Measurements from ENCODE around the gene SUSD1.

The SUSD1 gene

DNA sequence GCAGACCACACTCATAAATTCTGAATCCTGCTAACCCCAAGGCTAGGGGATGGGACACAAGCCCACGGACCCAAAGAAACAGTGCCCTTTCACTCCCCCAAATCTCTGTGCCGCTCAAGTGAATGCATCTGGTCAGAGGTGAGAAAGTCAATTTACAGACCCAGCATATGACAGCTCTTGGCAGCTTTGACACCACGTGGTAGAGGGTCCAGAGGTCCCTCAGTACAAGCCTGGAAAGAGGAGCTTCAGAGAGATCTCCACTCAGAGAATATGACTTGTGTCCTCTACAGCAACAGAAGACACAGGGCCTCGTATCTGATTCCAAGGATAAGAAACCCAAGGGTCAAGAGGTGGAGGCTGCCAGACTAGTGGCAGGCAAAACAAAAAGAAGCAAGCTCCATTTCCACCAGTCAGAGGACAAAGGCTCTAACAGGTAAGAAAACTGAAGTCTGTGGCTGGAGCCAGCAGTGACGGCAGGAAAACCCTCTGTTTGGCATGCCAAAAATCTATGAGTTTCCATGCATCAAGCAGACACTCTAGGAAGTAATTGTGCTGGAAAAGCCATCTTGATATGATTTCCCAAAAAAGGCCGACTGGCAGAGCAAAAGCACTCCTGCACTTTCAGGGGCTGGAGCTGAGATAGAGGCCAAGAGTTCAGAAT is 139.8 kb downstream of the SUSD1 start:
- no peak for DNase-seq

DNA sequence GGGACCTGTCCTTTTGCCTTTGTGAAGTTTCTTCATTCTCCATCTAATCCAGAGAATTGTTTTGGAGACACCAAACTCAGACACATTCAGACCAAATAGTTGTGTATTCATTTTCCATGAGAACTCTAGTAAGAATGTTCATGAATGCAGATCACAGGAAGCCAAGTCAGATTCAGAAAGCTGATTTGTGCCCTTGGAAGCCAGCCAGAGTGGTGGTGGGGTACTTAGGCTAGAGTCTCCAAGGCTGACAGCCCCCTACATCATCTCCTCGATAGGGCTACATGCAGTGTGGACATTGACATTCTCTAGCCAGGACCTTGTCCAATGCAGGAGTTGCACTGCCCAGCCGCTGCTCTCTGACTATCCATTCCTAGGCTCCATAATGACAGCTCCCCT is 140.9 kb downstream of the SUSD1 start:
- DNase-seq = no peak

DNA sequence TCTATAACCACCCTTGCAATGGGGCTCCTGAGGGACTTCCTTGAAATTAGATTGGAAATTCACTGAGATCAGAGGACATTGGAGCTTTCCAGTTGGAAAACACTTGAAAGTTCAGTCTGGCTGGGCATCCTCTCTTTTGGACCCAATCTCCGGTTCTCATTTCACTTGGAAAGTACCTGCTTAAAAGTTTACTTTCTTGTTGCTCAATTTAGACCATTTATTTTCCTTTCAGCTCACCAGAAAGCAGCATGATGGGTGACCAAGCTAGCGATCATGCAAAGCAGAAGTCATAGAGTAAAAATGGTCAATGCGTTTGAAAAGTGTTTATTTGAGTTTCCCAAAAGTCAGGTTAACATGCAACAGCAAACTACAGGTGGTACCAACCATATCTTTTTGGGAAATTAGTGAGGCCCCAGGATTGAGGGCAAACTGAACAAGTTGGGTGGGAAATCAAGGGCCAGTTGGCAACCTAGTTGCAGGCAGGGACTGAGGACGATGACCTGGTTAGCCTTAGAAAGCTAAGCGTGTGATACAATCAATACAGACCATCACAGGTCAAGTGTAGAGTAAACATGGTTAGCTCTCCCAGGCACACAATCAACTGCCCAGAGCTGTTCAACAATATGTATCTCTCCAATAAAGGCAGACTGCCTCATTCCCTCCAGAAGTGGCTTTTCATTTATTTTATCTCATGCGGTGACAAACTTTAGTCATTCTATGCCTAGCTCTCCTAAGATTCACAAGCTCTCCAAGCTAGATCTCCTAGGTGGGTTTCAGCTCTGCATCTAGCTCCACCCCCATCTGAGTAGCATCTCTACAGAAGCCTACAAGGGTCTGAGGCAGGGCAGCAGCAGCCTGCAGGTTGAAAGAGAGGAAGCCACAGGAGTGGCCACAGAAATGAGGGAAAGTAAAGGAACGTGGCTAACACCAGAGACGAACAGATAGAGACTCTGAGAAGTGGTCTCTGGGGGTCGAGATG is 141.6 kb downstream of the SUSD1 start:
- no peak for DNase-seq

DNA sequence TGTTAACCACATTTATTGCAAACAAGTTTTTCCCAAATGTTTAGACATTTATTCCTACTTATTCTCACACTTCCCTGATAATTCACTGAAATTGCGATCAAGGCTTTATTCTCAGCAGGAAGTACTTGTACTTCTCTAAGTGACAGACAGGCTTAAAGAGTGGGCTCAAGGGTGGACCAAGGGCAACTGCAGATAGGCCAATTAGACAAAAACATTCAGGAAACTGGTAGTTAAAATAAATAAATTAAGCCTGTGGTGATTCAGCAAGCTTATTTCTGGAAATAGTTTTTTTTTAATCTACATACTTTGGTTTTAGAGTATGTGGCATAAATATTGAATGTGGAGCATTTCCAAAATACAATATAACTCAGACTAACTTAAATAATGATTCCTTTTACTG is 142.4 kb downstream of the SUSD1 start:
- no peak for DNase-seq

DNA sequence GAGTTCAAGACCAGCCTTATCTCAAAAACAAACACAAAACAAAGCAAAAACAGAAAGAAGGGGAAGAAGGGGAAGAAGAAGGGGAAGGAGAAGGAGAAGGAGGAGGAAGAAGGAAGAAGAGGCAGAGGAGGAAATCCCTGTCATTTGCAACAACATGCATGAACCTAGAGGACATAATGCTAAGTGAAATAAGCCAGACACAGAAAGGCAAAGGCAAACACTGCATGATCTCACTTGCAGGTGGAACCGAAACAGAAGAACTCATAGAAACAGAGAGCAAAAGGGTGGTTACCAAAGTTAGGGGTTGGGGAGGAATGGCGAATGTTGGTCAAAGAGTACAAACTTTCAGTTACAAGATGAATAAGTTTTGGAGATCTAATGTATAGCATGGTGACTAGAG is 143.1 kb downstream of the SUSD1 start:
- no peak for DNase-seq

DNA sequence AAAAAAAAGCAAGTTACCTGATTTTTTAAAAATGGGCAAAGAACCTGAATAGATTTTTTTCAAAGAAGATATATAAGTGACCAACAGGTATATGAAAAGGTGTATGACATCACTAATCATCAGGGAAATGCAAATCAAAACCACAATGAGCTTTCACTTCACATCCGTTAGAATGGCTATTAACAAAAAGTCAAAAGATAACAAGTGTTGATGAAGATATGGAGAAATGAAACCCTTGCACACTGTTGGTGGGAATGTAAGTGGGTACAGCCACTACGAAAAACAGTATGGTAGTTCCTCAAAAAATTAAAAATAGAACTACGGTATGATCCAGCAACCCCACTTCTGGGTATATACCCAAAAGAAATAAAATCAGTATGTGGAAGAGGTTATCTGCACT is 143.7 kb downstream of the SUSD1 start:
- DNase-seq = no peak

DNA sequence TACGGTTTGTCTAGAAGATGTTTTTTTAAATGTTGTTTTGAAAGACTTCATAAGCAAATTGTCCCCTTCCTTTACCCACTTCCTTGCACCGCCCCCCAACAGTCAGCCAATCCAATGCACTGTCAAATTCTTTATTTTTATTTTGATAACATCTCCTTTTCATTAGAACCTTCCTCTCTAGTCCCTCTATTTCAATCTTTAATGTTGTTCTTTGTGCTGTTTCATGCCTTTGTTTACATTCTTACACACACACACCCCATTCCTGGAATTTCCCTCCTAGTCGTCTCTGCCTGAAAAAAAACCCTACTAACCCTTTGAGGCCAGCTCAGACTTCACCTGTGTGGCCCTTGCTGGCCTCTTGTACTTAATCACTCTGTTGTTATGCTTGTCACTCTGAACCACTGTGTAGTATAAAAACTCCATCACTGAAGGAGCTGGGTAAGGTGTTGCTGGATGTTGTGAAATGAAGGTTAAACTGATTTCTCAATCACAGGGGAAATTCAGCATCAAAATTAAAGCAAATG is 145.1 kb downstream of the SUSD1 start:
- DNase-seq = no peak

DNA sequence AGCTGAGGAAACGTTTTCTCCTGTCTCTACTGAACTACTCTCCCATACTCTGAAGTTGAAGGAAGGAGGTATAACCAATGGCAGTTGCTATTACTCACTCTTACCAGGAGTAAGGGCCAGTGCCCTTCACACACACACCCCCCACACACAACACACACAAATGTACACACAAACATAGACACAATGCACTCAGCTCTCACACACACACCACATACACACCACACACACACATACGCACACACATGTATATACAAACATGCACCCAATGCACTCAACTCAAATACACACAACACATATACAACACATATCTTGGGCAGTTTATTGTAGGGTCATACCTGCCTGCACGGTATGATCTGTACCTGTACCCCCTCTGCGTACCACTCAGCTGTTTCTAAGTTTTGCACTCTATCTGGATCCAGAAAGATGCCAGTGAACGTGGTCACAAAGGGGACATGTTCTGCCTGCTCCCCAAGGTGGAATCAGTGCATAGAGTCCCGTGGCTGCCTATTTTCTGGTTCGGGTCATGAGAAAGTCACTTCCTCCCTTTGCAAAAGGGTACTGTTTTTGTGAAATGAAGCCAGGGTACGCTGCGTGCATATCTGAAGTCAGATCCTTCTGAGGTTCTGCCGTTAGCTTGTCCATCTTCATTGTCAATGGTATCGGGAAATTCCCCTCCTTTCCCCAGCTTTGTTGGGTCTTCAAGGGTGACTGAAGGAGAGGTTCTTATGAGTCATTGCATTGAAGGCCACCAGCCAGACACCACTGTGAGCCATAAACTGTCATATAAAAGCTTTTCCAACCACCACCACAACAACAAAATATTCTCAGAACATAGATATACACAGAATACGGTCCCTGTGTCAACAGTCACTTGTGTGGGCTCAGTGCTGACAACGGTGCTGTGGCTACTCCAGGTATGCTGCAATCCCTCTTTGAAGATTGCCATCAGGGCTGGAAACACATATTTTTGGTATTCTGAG is 146.6 kb downstream of the SUSD1 start:
- DNase-seq = no peak

DNA sequence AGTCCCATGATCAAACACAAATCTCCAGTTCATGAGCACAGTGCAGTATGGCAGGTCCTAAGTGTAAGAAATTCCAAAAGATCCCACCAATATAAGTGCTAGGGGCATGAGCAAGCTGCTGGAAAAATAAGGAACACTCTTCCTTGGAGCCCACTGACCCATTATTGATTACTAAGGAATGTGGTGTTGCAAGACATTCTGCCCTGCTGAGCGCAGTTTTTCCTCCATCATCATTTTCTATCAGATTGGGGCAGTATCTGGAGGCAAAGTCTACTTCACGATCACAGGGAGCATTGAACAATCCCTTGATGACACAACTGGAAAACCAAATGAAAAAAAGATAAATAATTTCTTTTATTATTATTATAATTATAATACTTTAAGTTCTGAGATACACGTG is 149.2 kb downstream of the SUSD1 start:
- DNase-seq = no peak

DNA sequence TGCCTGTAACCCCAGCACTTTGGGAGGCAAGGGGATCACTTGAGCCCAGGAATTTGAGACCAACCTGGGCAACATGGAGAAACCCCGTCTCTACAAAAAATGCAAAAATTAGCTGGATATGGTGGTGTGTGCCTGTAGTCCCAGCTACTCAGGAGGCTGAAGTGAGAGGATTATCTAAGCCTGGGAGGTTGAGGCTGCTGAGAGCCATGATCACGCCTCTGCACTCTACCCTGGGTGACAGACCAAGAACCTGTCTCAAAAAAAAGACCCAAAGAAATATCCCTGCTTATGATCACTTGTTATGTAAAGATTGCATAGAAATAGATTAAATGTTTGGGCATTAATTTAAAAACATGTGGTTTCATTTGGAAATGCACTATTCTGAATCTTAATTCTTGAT is 153.4 kb downstream of the SUSD1 start:
- no peak for DNase-seq

DNA sequence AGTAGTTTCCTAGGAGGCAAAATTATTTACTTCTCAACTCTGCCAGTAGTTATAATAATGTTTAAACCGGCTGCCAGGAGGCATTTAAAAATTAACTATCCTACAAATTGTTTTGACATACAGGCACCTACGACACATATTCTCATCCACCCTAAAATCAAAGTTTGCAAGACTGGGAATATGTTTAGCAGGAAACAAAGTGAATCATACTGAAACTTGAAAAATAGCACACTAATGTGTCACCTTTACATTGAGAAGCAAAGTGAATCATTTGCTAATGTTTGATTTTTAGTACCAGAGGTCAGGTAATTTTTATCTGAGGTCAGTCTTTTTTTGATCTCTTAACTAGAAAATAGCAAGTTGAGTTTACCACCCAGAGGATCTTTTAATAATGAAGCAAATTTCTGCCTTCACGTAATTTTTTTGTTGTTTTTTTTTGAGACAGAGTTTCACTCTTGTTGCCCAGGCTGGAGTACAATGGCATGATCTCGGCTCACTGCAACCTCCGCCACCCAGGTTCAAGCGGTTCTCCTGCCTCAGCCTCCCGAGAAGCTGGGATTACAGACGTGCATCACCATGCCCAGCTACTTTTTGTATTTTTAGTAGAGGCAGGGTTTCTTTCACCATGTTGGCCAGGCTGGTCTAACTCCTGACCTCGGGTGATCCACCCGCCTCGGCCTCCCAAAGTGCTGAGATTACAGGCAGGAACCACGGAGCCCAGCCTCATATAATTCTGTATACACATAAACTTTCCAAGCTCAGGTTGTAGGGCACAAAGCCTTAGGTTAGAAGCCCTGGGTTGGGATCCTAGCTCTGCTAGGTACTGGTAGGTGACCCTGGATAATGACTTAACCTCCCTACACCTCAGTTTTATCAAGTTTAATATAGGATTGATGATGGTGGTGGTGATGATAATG is 154.2 kb downstream of the SUSD1 start:
- DNase-seq = no peak

DNA sequence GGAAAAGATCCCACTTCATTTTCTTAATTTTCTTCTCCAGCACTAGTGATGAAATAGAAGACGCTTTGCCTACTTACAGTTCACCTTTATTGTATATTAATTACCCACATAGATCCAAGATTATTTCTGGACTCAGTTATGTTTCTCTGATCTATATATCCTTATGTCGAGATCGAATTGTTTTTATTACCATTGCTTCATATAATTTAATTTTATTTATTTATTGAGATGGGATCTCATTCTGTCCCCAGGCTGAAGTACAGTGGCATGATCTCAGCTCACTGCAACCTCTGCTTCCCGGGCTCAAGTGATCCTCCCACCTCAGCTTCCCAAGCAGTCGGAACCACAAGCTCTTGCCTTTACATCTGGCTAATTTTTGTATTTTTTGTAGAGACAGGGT is 157.2 kb downstream of the SUSD1 start:
- no peak for DNase-seq

DNA sequence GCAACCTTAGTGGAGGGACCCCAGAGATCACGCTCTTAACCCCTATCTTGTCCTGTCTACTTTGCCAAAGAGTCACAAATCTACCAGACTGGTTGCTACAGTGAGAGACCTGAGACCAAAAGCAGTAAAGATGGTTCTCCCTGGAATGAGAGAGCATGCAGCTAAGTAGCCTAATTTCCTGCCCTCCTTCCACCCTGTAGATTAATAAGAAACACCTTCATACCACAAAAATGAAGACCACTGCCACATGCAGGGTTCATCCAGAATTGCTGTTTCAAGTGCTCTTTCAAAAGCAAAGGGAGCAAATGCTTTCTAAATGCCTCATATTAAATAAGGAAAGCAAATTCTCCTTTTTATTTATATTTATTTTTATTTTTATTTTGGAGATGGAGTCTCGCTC is 159.4 kb downstream of the SUSD1 start:
- DNase-seq = no peak

DNA sequence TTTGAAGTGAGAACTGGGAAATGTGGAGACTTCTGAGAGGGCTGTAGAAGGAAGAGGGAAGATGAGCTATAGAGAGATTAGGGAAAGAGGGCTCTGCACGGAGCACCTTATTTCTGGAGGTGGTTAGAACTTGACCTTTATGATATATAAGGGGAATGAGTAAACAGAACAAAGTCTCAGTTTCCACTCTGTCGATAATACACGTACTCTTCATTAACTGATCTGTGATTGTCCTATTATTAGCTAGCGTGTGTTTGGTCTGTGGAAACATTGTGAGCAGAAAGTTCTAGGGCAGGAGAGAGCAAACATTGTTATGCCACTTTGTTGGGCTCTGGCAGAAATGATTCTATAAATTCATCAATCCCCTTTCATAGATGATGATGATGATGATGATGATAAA is 159.9 kb downstream of the SUSD1 start:
- DNase-seq = no peak

DNA sequence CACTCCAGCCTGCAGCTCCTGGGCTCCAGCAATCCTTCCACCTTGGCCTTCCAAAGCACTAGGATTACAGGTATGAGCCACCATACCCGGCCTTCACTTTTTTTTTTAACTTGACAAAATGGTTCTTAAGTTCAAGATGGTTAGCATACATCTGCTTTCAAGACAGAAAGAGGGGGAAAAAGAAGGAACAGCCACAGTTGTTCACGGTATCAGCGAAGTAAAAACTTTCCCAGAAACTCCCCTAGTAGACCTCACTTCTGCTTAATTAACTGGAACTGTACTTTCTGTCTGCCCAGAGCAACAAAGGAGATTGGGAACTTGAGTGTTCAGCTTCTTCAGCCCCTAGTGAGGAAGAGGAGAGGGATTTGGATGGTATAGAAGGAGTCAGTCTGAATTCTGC is 161.8 kb downstream of the SUSD1 start:
- no peak for DNase-seq

DNA sequence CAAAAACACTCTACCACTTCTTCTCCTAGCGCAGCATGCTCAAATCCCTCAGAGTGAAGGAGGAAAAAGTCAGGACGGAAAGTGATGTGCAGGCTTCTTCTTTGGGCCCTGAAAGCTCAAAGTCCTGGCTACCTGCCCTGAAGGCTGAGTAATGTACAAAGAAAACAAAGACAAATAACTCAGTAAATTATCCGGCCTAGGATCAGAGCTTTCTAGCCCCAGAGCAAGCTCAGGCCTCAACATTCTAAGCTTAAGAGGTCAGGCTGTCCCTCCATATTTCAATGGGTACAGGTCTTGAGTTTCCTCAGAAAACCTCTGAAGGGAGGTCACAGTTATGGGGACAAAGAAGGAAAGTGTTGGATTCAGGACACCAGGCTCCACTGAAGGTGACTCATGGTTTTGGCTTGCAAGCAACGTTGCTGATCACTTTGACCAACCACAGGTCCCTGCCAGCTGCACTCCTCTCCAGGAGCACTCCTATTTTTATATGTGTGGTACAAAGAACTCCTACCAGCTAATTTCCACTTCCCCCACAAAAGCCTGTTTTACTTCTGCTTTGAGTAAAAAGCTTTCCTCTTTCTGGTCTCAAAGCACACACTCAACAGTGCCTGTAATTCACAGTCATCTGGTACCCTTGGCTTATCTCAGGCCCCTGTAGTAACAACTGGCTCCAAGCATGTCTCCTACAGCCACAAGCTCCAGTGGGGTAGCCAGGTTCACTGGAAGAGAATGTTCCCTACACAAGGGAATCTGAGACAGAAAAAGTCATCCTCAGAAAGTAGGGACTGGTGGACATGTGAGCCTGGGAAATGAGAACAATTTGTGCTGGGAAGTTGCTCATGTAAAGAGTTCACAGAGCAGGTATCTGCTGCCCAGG is 162.8 kb downstream of the SUSD1 start:
- DNase-seq = no peak

DNA sequence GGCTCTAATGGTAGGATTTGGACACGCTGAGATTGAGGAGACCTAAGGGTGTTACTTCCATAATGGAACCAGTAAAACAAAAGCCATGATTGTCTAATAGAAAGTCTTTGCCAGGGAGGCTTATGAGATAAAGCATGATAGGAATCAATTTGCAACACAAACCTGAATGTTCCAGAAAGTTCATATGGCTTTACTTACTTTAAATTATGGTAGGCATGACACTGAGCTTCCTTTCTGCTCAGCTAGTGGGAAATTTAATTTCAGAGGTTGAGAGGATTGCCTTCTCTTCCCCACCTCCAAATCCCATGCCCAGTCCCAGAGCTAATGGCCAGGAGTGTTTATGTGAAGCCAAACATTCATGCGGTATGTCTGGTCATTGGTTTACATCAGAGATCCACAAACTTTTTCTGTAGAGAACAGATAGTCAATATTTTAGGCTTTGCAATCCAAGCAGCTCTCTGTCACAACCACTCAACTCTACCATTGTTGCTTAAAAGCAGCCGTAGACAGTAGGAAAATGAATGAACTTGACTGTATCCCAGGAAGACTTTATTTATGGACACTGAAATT is 164.0 kb downstream of the SUSD1 start:
- DNase-seq = no peak

DNA sequence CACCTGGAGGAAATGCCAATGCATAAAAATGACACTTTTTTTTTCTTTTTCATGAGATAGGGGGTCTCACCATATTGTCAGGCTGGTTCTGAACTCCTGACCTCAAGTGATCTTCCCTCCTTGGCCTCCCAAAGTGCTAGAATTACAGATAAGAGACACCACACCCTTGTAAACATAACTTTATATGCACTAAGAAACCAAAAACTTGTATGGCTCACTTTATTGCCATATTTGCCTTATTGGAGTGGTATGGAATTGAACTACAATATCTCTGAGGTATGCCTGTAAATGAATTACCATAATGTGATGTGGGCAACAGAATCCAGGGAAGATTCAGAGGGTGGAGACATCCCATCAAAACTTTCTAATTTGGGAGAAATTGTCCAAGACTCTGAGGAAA is 164.6 kb downstream of the SUSD1 start:
- no peak for DNase-seq

DNA sequence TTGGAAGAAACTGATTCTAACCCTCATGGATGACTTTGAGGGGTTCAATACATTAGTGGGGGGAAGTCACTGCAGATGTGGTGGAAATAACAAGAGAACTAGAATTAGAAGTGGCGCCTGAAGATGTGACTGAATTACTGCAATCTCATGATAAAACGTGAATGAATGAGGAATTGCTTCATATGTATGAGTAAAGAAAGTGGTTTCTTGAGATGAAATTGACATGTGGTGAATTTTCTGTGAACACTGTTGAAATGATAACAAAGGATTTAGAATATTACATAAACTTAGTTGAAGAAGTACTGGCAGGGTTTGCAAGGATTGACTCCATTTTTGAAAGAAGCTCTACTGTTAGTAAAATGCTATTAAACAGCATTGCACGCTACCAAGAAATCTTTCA is 165.4 kb downstream of the SUSD1 start:
- DNase-seq = no peak

DNA sequence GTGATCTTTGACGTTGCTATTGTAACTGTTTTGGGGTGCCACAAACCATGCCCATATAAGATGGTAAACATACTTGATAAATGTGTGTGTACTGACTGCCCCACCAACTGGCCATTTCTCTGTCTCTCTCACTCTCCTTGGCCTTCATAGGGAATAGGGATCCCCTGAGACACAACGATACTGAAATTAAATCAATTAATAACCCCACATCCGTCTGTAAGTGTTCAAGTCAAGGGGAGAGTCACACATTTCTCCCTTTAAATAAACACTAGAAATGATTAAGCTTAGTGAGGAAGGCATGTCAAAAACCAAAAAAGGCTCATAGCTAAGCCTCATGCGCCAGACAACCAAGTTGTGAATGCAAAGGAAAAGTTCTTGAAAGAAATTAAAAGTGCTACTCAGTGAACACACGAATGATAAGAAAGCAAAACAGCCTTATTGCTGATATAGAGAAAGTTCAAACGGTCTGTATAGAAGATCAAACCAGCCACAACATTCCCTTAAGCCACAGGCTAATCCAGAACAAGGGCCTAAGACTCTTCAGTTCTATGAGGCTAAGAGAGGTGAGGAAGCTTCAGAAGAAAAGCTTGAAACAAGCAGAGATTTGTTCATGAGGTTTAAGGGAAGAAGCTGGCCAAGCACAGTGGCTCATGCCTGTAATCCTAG is 167.4 kb downstream of the SUSD1 start:
- DNase-seq = no peak
